GM23338 (cell line): ENCODE data around the gene SERGEF. TPM values are rescaled to one million over a fixed set of nuclear protein-coding genes. Genes with fewer than 3 reads are reported as not detected.
A peak's percentile ranks its signal among the peaks of the same experiment; 100 is the strongest.

Source experiments
- ATAC-seq: fragments of 200-7000 bp; cut with Tn5 transposase; 3 replicates; pipeline ENCODE4 v1.9.1; 2020
- DNase-seq: peaks from one replicate; pipeline ENCODE4 v3.0.0-alpha.2; 2015; ENCODE audit warnings: low spot score
- H2AFZ ChIP-seq: fragments of 200-600 bp; sonication (generic); 2 replicates; pipeline ENCODE4 v1.8.0; 2016; ENCODE audit warnings: antibody characterized with exemption, mild to moderate bottlenecking, moderate library complexity
- H3F3A ChIP-seq: fragments of 200-600 bp; sonication (generic); replicated peaks from 2 replicates; pipeline ENCODE4 v1.8.0; 2017; ENCODE audit warnings: antibody characterized with exemption, mixed run types, low read depth
- H3K27ac ChIP-seq: fragments of 200-600 bp; sonication (generic); 2 replicates; pipeline ENCODE4 v1.6.1; 2016; ENCODE audit warnings: low read depth
- H3K27me3 ChIP-seq: fragments of 200-600 bp; sonication (generic); 2 replicates; pipeline ENCODE4 v1.8.0; 2016; ENCODE audit warnings: mild to moderate bottlenecking, mixed run types, moderate library complexity; ENCODE audit not compliant: insufficient read depth
- H3K36me3 ChIP-seq: fragments of 200-600 bp; sonication (generic); 2 replicates; pipeline ENCODE4 v1.8.0; 2016; ENCODE audit warnings: mild to moderate bottlenecking; ENCODE audit not compliant: insufficient read depth
- H3K4me1 ChIP-seq: fragments of 200-600 bp; sonication (generic); 2 replicates; pipeline ENCODE4 v1.8.0; 2016; ENCODE audit warnings: mild to moderate bottlenecking, moderate library complexity; ENCODE audit not compliant: insufficient read depth
- H3K4me2 ChIP-seq: fragments of 200-600 bp; sonication (generic); 2 replicates; pipeline ENCODE4 v1.7.1; 2017; ENCODE audit warnings: mixed run types
- H3K4me3 ChIP-seq: fragments of 200-600 bp; sonication (generic); 2 replicates; pipeline ENCODE4 v1.6.1; 2016; ENCODE audit warnings: mixed run types
- H3K79me2 ChIP-seq: fragments of 200-600 bp; sonication (generic); replicated peaks from 2 replicates; pipeline ENCODE4 v1.8.0; 2017; ENCODE audit warnings: mild to moderate bottlenecking; ENCODE audit not compliant: insufficient read depth
- H3K9me2 ChIP-seq: fragments of 200-600 bp; sonication (generic); 2 replicates; pipeline ENCODE4 v1.8.0; 2017; ENCODE audit not compliant: insufficient read depth
- H4K20me1 ChIP-seq: fragments of 200-600 bp; sonication (generic); replicated peaks from 2 replicates; pipeline ENCODE4 v1.8.0; 2017; ENCODE audit warnings: mild to moderate bottlenecking; ENCODE audit not compliant: insufficient read depth
- H3K27ac Mint-ChIP-seq: 2 replicates; pipeline ENCODE4 v1.8.0; 2020; ENCODE audit warnings: inconsistent platforms, mild to moderate bottlenecking, moderate library complexity, mixed read lengths
- H3K27me3 Mint-ChIP-seq: 3 replicates; pipeline ENCODE4 v1.8.0; 2022; ENCODE audit warnings: low read depth, mild to moderate bottlenecking, moderate library complexity, mixed read lengths, inconsistent platforms; ENCODE audit not compliant: insufficient read depth, poor library complexity
- H3K36me3 Mint-ChIP-seq: 3 replicates; pipeline ENCODE4 v1.8.0; 2021; ENCODE audit warnings: low read depth, mild to moderate bottlenecking, inconsistent platforms, moderate library complexity, mixed read lengths
- H3K4me1 Mint-ChIP-seq: 3 replicates; pipeline ENCODE4 v1.8.0; 2020; ENCODE audit warnings: mild to moderate bottlenecking, inconsistent platforms, mixed read lengths
- H3K4me3 Mint-ChIP-seq: 3 replicates; pipeline ENCODE4 v1.8.0; 2021; ENCODE audit warnings: moderate library complexity, mild to moderate bottlenecking, inconsistent platforms, mixed read lengths
- H3K9me3 Mint-ChIP-seq: 3 replicates; pipeline ENCODE4 v1.8.0; 2020; ENCODE audit warnings: moderate library complexity, mild to moderate bottlenecking, inconsistent platforms, mixed read lengths
- CREB1 ChIP-seq: fragments of 250-450 bp; sonication (Bioruptor Pico); IDR thresholded peaks from 2 replicates; pipeline ENCODE4 v1.5.0; 2020; ENCODE audit warnings: low read depth, mild to moderate bottlenecking, moderate library complexity
- EZH2 ChIP-seq: fragments of 200-600 bp; sonication (generic); IDR thresholded peaks from one replicate; pipeline ENCODE4 v1.8.0; 2017; ENCODE audit warnings: antibody characterized with exemption, mild to moderate bottlenecking, low read depth; ENCODE audit not compliant: unreplicated experiment
- EZH2phosphoT487 ChIP-seq: fragments of 200-600 bp; sonication (generic); IDR thresholded peaks from one replicate; pipeline ENCODE4 v1.8.1; 2018; ENCODE audit warnings: antibody characterized with exemption; ENCODE audit not compliant: unreplicated experiment
- JUNB ChIP-seq: IDR thresholded peaks from one replicate; pipeline ENCODE4 v1.6.1; 2016; ENCODE audit warnings: antibody characterized with exemption; ENCODE audit not compliant: unreplicated experiment
- NANOG ChIP-seq: IDR thresholded peaks from 2 replicates; pipeline ENCODE4 v1.6.1; 2016; ENCODE audit warnings: antibody characterized with exemption, borderline replicate concordance
- POLR2AphosphoS5 ChIP-seq: IDR thresholded peaks from 2 replicates; pipeline ENCODE4 v1.6.1; 2016; ENCODE audit warnings: antibody characterized with exemption, low read depth
- REST ChIP-seq: IDR thresholded peaks from one replicate; pipeline ENCODE4 v1.6.1; 2018; ENCODE audit warnings: antibody characterized with exemption; ENCODE audit not compliant: unreplicated experiment
- STAT1 ChIP-seq: IDR thresholded peaks from one replicate; pipeline ENCODE4 v1.6.1; 2016; ENCODE audit warnings: antibody characterized with exemption; ENCODE audit not compliant: unreplicated experiment
- ZNF114 ChIP-seq: fragments of 250-450 bp; sonication (Bioruptor Pico); IDR thresholded peaks from 2 replicates; pipeline ENCODE4 v1.5.0; 2020; ENCODE audit warnings: mild to moderate bottlenecking, moderate library complexity
- ZNF331 ChIP-seq: fragments of 250-450 bp; sonication (Bioruptor Pico); IDR thresholded peaks from 2 replicates; pipeline ENCODE4 v1.5.0; 2020; ENCODE audit warnings: low read depth, mild to moderate bottlenecking, moderate library complexity
- polyA plus RNA-seq: library from polyadenylated mRNA; unstranded; fragments of >200 nt; fragmentation: Nextera tagmentation; extraction: Ambion mirVana; gene quantifications from 2 replicates; pipeline ENCODE4 v1.2.1, GENCODE V29; 2016
- total RNA-seq: library from RNA; depleted of rRNA; stranded (reverse); fragments of >200 nt; shearing (Covaris generic); gene quantifications from 2 replicates; pipeline ENCODE4 v1.2.3, GENCODE V29; 2014
- TF ChIP-seq, protein P1 (sequence below), 2 experiments: fragments of 200-600 bp in 1 of 2; sonication (generic) in 1 of 2; conservative IDR thresholded peaks; 2 replicates each; pipeline versions ENCODE4 v1.5.1 to v1.6.1; 2016 to 2017; ENCODE audit warnings: antibody characterized with exemption in 2 of 2, low read depth in 2 of 2, mild to moderate bottlenecking in 2 of 2, moderate library complexity in 1 of 2
- TF ChIP-seq, protein P2 (sequence below): IDR thresholded peaks from 2 replicates; pipeline ENCODE4 v1.6.1; 2016; ENCODE audit warnings: antibody characterized with exemption

The SERGEF gene
- total and polyA plus RNA-seq, 2 experiments from 2014 or later = 24.2 to 27.9 TPM

GRCh38 chr11:17770917-17771316 lies 241.9 kb downstream of the SERGEF start:
- H3K36me3 Mint-ChIP-seq = no peaks in the 10 kb centered on the region
- no peak overlapping the region for H3K27ac Mint-ChIP-seq
- Histone ChIP-seq H4K20me1 (no peaks in the 10 kb centered on the region), H3K4me3 (no peak overlapping the region), H3K4me2 (no peak overlapping the region), H3F3A (no peaks in the 10 kb centered on the region), H3K79me2 (no peaks in the 10 kb centered on the region), H3K9me2 (no peaks in the 10 kb centered on the region), H3K4me1 (no peaks in the 10 kb centered on the region), H2AFZ (no peak overlapping the region), H3K27me3 (no peaks in the 10 kb centered on the region), H3K27ac (no peak overlapping the region), H3K36me3 (no peaks in the 10 kb centered on the region)
- peaks cover 5% of the 10 kb centered on the region; the same call in 2 of the 3 replicates for H3K4me1 Mint-ChIP-seq
- H3K27me3 Mint-ChIP-seq = peaks cover 5% of the 10 kb centered on the region
- ATAC-seq (no peak), DNase-seq (no peak)
- no peaks in the 10 kb centered on the region; the same call in 2 of the 3 replicates for H3K9me3 Mint-ChIP-seq
- TF ChIP-seq, protein P1, sequence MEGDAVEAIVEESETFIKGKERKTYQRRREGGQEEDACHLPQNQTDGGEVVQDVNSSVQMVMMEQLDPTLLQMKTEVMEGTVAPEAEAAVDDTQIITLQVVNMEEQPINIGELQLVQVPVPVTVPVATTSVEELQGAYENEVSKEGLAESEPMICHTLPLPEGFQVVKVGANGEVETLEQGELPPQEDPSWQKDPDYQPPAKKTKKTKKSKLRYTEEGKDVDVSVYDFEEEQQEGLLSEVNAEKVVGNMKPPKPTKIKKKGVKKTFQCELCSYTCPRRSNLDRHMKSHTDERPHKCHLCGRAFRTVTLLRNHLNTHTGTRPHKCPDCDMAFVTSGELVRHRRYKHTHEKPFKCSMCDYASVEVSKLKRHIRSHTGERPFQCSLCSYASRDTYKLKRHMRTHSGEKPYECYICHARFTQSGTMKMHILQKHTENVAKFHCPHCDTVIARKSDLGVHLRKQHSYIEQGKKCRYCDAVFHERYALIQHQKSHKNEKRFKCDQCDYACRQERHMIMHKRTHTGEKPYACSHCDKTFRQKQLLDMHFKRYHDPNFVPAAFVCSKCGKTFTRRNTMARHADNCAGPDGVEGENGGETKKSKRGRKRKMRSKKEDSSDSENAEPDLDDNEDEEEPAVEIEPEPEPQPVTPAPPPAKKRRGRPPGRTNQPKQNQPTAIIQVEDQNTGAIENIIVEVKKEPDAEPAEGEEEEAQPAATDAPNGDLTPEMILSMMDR (conservative IDR thresholded peaks at IDR 0.05; ENCODE audit: low read depth in 2 of 2) = peak in 1 of 2 experiments; percentile 27; a peak in 3 of 4 replicates
- TF ChIP-seq NANOG = no peak
- H3K4me3 Mint-ChIP-seq = no peak overlapping the region

GRCh38 chr11:17770048-17770652 lies 242.7 kb downstream of the SERGEF start:
- Histone ChIP-seq H3F3A (no peaks in the 10 kb centered on the region), H3K4me3 (no peak overlapping the region), H3K9me2 (no peaks in the 10 kb centered on the region), H3K4me2 (no peak overlapping the region), H3K36me3 (no peaks in the 10 kb centered on the region), H3K79me2 (no peaks in the 10 kb centered on the region), H3K4me1 (no peaks in the 10 kb centered on the region), H4K20me1 (no peaks in the 10 kb centered on the region), H2AFZ (no peak overlapping the region), H3K27me3 (no peaks in the 10 kb centered on the region), H3K27ac (no peak overlapping the region)
- Mint-ChIP-seq H3K27me3 (peaks cover 5% of the 10 kb centered on the region), H3K9me3 (no peaks in the 10 kb centered on the region; the same call in 2 of the 3 replicates), H3K27ac (no peak overlapping the region), H3K4me3 (no peak overlapping the region), H3K36me3 (no peaks in the 10 kb centered on the region), H3K4me1 (peaks cover 5% of the 10 kb centered on the region)
- peak; percentile 69 for ATAC-seq
- DNase-seq = peak; percentile 60
- TF ChIP-seq, protein P2, sequence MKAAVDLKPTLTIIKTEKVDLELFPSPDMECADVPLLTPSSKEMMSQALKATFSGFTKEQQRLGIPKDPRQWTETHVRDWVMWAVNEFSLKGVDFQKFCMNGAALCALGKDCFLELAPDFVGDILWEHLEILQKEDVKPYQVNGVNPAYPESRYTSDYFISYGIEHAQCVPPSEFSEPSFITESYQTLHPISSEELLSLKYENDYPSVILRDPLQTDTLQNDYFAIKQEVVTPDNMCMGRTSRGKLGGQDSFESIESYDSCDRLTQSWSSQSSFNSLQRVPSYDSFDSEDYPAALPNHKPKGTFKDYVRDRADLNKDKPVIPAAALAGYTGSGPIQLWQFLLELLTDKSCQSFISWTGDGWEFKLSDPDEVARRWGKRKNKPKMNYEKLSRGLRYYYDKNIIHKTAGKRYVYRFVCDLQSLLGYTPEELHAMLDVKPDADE = no peak
- TF ChIP-seq POLR2AphosphoS5 = no peak
- TF ChIP-seq CREB1 (CRISPR knock-in tag) = no peak
- TF ChIP-seq EZH2 = no peak
- TF ChIP-seq STAT1 = no peak
- no peak for TF ChIP-seq EZH2phosphoT487
- TF ChIP-seq ZNF331 (CRISPR knock-in tag) = no peak
- TF ChIP-seq NANOG = no peak
- TF ChIP-seq ZNF114 (CRISPR knock-in tag) = no peak
- TF ChIP-seq, protein P1 (conservative IDR thresholded peaks at IDR 0.05; ENCODE audit: low read depth in 2 of 2) = peak; percentile 40 to 56
- no peak for TF ChIP-seq REST
- no peak for TF ChIP-seq JUNB
